K562 (cell line): ENCODE data around the gene SRGAP2B. TPM values are rescaled to one million over a fixed set of nuclear protein-coding genes. Genes with fewer than 3 reads are reported as not detected.
"Not testable (repeated sequence)": the region's sequence is repeated elsewhere in the genome, so short reads cannot be mapped to it uniquely, and the experiment has no call there.

Experiments
- ATAC-seq: fragments of 200-7000 bp; cut with Tn5 transposase; 3 replicates; pipeline ENCODE4 v1.9.1; 2020; ENCODE audit warnings: moderate library complexity
- BruUV-seq: library from RNA; stranded (reverse); fragments of 400-500 nt; replicated peaks from 2 replicates; lab custom pipeline; 2021; lab: Mats Ljungman, UMichigan
- CTCF ChIA-PET: fragments of 300-600 bp; formaldehyde crosslinking; extraction: SDS; loops from one replicate; lab custom pipeline; 2021; ENCODE audit warnings: low intra/inter-chr PET ratio; lab: Yijun Ruan, JAX
- POLR2A ChIA-PET: fragments of 300-600, 350-650 bp; sonication (Branson Sonifier 250); formaldehyde crosslinking; extraction: SDS; loops from one replicate; lab custom pipeline; 2021; ENCODE audit warnings: antibody characterized with exemption, inconsistent platforms; lab: Yijun Ruan, JAX
- DNase-seq, 4 experiments: peaks; one replicate each; pipeline versions ENCODE4 v3.0.0 to v3.0.0-alpha.2; 2011 to 2018; ENCODE audit warnings: low spot score in 3 of 4, mixed read lengths in 3 of 4; ENCODE audit errors: extremely low read depth in 1 of 4
- FAIRE-seq: peaks from 2 replicates; lab custom pipeline; 2011; peaks lifted over from hg19 to GRCh38; lab: Jason Lieb, UNC
- H2AFZ ChIP-seq: 2 replicates; pipeline ENCODE4 v1.6.0; 2011; ENCODE audit warnings: low read depth, low read length, control low read depth, inconsistent platforms
- H3K27ac ChIP-seq: fragments of 200-600 bp; 3 replicates; pipeline ENCODE4 v1.8.0; 2011; ENCODE audit warnings: low read depth, mild to moderate bottlenecking, control low read depth, inconsistent platforms, low read length, moderate library complexity, mixed read lengths; ENCODE audit errors: extremely low read depth
- H3K27me3 ChIP-seq, 2 experiments: fragments of 300-600 bp in 1 of 2; 2 replicates in 1 of 2; 3 replicates in 1 of 2; pipeline versions ENCODE4 v1.6.0 to v1.8.0; 2011; ENCODE audit warnings: inconsistent platforms in 2 of 2, low read length in 2 of 2, mild to moderate bottlenecking in 1 of 2, mixed read lengths in 1 of 2, moderate library complexity in 1 of 2; ENCODE audit not compliant: control insufficient read depth in 2 of 2, insufficient read depth in 2 of 2
- H3K36me3 ChIP-seq: fragments of 300-600 bp; 3 replicates; pipeline ENCODE4 v1.8.0; 2011; ENCODE audit warnings: mild to moderate bottlenecking, low read length, inconsistent platforms; ENCODE audit not compliant: control insufficient read depth, insufficient read depth
- H3K4me1 ChIP-seq, 2 experiments: fragments of 200-600 bp in 1 of 2; replicated peaks in 1 of 2; 2 replicates in 1 of 2; 3 replicates in 1 of 2; pipeline versions ENCODE4 v1.5.1 to v1.8.0; 2011; ENCODE audit warnings: inconsistent platforms in 2 of 2, low read length in 2 of 2, mild to moderate bottlenecking in 1 of 2, mixed read lengths in 1 of 2, moderate library complexity in 1 of 2; ENCODE audit not compliant: control insufficient read depth in 2 of 2, insufficient read depth in 2 of 2
- H3K4me2 ChIP-seq: 2 replicates; pipeline ENCODE4 v1.6.1; 2011; ENCODE audit warnings: low read length, control low read depth, inconsistent platforms, mixed read lengths; ENCODE audit not compliant: insufficient read depth
- H3K4me3 ChIP-seq: fragments of 200-600 bp; sonication (generic), shearing (Covaris generic); 2 replicates; pipeline ENCODE4 v1.5.1; 2016; ENCODE audit warnings: control low read depth, inconsistent platforms
- H3K79me2 ChIP-seq: fragments of 200-600 bp; 3 replicates; pipeline ENCODE4 v1.8.0; 2011; ENCODE audit warnings: low read length, inconsistent platforms; ENCODE audit not compliant: control insufficient read depth, insufficient read depth
- H3K9ac ChIP-seq, 2 experiments: 2 replicates each; pipeline versions ENCODE4 v1.6.0 to v1.6.1; 2011; ENCODE audit warnings: low read depth in 2 of 2, low read length in 2 of 2, control low read depth in 1 of 2, inconsistent platforms in 1 of 2, mild to moderate bottlenecking in 1 of 2, mixed read lengths in 1 of 2; ENCODE audit not compliant: insufficient read depth in 1 of 2
- H3K9me1 ChIP-seq: one replicate; pipeline ENCODE4 v1.6.0; 2011; ENCODE audit warnings: inconsistent platforms, mild to moderate bottlenecking, low read length, moderate library complexity; ENCODE audit not compliant: control insufficient read depth, insufficient read depth
- H3K9me3 ChIP-seq: replicated peaks from 2 replicates; pipeline ENCODE4 v1.5.1; 2011; ENCODE audit warnings: low read depth, low read length, inconsistent platforms; ENCODE audit not compliant: control insufficient read depth, insufficient read depth
- H4K20me1 ChIP-seq: replicated peaks from 2 replicates; pipeline ENCODE4 v1.6.1; 2011; ENCODE audit warnings: low read length, inconsistent platforms, mixed read lengths; ENCODE audit not compliant: control insufficient read depth, insufficient read depth
- WGBS: fragments of 100-300 bp; shearing (Covaris generic); methylation state at CpG from one replicate; pipeline ENCODE4 v1.1.6; 2016; ENCODE audit warnings: low coverage, mixed read lengths; ENCODE audit not compliant: insufficient coverage; ENCODE audit errors: missing lambda C conversion rate; 5-methylcytosine and 5-hydroxymethylcytosine counted together
- in situ Hi-C: fragments of 300-500 bp; cut with MboI; formaldehyde crosslinking; loops from 4 replicates; pipeline ENCODE4 v1.15.0; 2018; ENCODE audit warnings: inconsistent platforms, mixed read lengths
- intact Hi-C: fragments of 100-400 bp; cut with micrococcal nuclease; formaldehyde crosslinking; loops from 2 replicates; pipeline ENCODE4 v1.14.2; 2022
- polyA plus RNA-seq, 8 experiments: library from polyadenylated mRNA; depleted of rRNA in 4 of 8; stranded (reverse) in 5 of 8; unstranded in 3 of 8; fragments of >200 nt; fragmentation: Nextera tagmentation in 2 of 8; fragmentation: Illumina TruSeq in 1 of 8; extraction: Ambion mirVana in 2 of 8; extraction: Trizol in 1 of 8; gene quantifications; 2 replicates each; pipeline versions ENCODE4 v1.2.1 to v1.2.3, GENCODE V29; 2011 to 2014; ENCODE audit warnings: inconsistent platforms in 1 of 8, missing spikeins in 1 of 8
- total RNA-seq, 7 experiments: library from RNA; depleted of rRNA in 6 of 7; stranded (reverse); fragments of >200 nt in 6 of 7; fragmentation: Illumina TruSeq in 2 of 7; extraction: Trizol in 2 of 7; gene quantifications; 2 replicates each; pipeline versions ENCODE4 v1.2.1 to v1.2.3, GENCODE V29; 2011 to 2021; ENCODE audit warnings: low replicate concordance in 1 of 7

Gene SRGAP2B
- total and polyA plus RNA-seq, 9 of the 15 experiments (the other 6 are each of a cell fraction or from before 2014, with no cell fraction given), result 2.5 to 17.6 (median 4.0) TPM

DNA sequence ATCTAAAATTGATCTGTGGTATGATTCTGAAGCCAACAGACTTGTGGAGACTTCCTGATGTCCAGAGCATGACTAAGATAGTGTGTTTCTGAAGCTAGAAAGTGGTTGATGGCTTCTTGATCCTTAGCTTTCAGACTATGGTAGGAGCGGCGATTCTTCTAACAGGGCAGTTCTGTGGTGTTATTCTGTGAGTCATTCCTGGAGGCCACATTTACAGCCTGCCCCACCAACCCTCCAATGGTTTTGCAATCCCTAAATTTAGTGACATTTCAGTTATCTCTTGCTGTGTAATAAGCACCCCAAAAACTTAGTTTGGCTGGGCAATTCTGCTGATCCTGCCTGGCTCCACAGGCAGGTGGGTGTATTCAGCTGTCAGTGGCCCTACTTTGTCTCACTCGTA lies 24.7 kb upstream of the SRGAP2B start:
- H3K36me3 ChIP-seq, FAIRE-seq, DNase-seq, H3K9me1 ChIP-seq, POLR2A ChIA-PET, CTCF ChIA-PET, H3K4me1 ChIP-seq, H3K79me2 ChIP-seq, H3K27me3 ChIP-seq, H3K9ac ChIP-seq, H4K20me1 ChIP-seq, H3K4me2 ChIP-seq, H3K27ac ChIP-seq, in situ Hi-C loops, intact Hi-C loops, H3K4me3 ChIP-seq, H3K9me3 ChIP-seq, BruUV-seq, H2AFZ ChIP-seq: not testable (repeated sequence)
- WGBS, result no CpG with 5 or more reads among the region's 3 CpGs
- peak; percentile 18 for ATAC-seq

GRCh38 chr1:145115587-145116493 lies 20.7 kb upstream of the SRGAP2B start:
- H3K4me2 ChIP-seq, H4K20me1 ChIP-seq, H3K9ac ChIP-seq, H3K36me3 ChIP-seq, H3K9me1 ChIP-seq, in situ Hi-C loops, FAIRE-seq, H3K27ac ChIP-seq, POLR2A ChIA-PET, H3K79me2 ChIP-seq, DNase-seq, H3K4me3 ChIP-seq, intact Hi-C loops, H3K9me3 ChIP-seq, CTCF ChIA-PET, H3K4me1 ChIP-seq, H3K27me3 ChIP-seq, H2AFZ ChIP-seq: not testable (repeated sequence)
- peak; percentile 95 for ATAC-seq
- WGBS, result no CpG with 5 or more reads among the region's 6 CpGs
- BruUV-seq, result TSS peak; percentile 62

- DNase-seq, H3K9me1 ChIP-seq, in situ Hi-C loops, H3K27me3 ChIP-seq, intact Hi-C loops, H3K9ac ChIP-seq, H4K20me1 ChIP-seq, POLR2A ChIA-PET, BruUV-seq, H3K27ac ChIP-seq, ATAC-seq, H3K36me3 ChIP-seq, FAIRE-seq, CTCF ChIA-PET, H3K4me1 ChIP-seq, H2AFZ ChIP-seq, H3K79me2 ChIP-seq, H3K4me2 ChIP-seq, H3K9me3 ChIP-seq, H3K4me3 ChIP-seq: not testable (repeated sequence)
- no CpG with 5 or more reads among the region's 1 CpG for WGBS
These were observed 19.5 kb upstream of the SRGAP2B start for GRCh38 chr1:145114560-145115057.
